Measurements from ENCODE around the gene C2CD4B. TPM values are rescaled to one million over a fixed set of nuclear protein-coding genes. Genes with fewer than 3 reads are reported as not detected.

C2CD4B gene
- total and polyA plus RNA-seq, 10 of the 15 experiments (the other 5 are each of a cell fraction or from before 2014, with no cell fraction given): not detected

DNA sequence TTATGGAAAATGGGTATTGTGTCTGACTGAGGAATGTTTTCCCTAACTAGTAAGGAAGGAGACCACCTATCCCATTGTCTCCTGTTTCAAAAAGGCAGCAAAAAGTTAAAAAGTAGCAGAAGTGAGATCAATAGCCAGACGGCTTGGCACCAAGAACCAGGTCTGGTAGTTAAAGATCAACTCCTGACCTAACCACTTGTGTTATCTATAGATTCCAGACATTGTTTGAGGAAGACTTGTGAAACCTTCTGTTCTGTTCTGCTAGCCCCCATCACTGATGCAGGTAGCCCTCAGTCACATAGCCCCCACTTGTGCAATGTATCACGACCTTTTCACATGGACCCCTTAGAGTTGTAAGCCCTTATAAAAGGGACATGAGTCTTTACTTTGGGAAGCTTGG, 46.3 kb upstream of the C2CD4B start (continued):
- TF ChIP-seq, protein P1, sequence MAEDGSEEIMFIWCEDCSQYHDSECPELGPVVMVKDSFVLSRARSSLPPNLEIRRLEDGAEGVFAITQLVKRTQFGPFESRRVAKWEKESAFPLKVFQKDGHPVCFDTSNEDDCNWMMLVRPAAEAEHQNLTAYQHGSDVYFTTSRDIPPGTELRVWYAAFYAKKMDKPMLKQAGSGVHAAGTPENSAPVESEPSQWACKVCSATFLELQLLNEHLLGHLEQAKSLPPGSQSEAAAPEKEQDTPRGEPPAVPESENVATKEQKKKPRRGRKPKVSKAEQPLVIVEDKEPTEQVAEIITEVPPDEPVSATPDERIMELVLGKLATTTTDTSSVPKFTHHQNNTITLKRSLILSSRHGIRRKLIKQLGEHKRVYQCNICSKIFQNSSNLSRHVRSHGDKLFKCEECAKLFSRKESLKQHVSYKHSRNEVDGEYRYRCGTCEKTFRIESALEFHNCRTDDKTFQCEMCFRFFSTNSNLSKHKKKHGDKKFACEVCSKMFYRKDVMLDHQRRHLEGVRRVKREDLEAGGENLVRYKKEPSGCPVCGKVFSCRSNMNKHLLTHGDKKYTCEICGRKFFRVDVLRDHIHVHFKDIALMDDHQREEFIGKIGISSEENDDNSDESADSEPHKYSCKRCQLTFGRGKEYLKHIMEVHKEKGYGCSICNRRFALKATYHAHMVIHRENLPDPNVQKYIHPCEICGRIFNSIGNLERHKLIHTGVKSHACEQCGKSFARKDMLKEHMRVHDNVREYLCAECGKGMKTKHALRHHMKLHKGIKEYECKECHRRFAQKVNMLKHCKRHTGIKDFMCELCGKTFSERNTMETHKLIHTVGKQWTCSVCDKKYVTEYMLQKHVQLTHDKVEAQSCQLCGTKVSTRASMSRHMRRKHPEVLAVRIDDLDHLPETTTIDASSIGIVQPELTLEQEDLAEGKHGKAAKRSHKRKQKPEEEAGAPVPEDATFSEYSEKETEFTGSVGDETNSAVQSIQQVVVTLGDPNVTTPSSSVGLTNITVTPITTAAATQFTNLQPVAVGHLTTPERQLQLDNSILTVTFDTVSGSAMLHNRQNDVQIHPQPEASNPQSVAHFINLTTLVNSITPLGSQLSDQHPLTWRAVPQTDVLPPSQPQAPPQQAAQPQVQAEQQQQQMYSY (CRISPR knock-in tag; IDR thresholded peaks at IDR 0.05): no peak
- TF ChIP-seq, protein P2, sequence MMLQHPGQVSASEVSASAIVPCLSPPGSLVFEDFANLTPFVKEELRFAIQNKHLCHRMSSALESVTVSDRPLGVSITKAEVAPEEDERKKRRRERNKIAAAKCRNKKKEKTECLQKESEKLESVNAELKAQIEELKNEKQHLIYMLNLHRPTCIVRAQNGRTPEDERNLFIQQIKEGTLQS (IDR thresholded peaks at IDR 0.05; ENCODE audit: borderline replicate concordance, extremely low read depth, low read depth, low read length): no peak
- TF ChIP-seq CHD4 (IDR thresholded peaks at IDR 0.05) (no peak), SIX5 (IDR thresholded peaks at IDR 0.05; ENCODE audit: low read depth, low read length, severe bottlenecking) (no peak), CHD1 (IDR thresholded peaks at IDR 0.05; ENCODE audit: low read depth, low read length) (no peak), MYB (IDR thresholded peaks at IDR 0.05; ENCODE audit: borderline replicate concordance, low read depth, low read length) (no peak), SUPT20H (IDR thresholded peaks at IDR 0.05; ENCODE audit: borderline replicate concordance, control insufficient read depth, low read depth, low read length) (no peak), YBX1 (IDR thresholded peaks at IDR 0.05) (no peak), MXI1 (IDR thresholded peaks at IDR 0.05; ENCODE audit: low read depth, low read length) (no peak), RAD21 (IDR thresholded peaks at IDR 0.05; ENCODE audit: insufficient read depth, low read depth, low read length) (no peak), KDM1A (IDR thresholded peaks at IDR 0.05; ENCODE audit: borderline replicate concordance) (no peak), ZNF207 (IDR thresholded peaks at IDR 0.05; ENCODE audit: borderline replicate concordance) (no peak)
- TF ChIP-seq, protein P3, sequence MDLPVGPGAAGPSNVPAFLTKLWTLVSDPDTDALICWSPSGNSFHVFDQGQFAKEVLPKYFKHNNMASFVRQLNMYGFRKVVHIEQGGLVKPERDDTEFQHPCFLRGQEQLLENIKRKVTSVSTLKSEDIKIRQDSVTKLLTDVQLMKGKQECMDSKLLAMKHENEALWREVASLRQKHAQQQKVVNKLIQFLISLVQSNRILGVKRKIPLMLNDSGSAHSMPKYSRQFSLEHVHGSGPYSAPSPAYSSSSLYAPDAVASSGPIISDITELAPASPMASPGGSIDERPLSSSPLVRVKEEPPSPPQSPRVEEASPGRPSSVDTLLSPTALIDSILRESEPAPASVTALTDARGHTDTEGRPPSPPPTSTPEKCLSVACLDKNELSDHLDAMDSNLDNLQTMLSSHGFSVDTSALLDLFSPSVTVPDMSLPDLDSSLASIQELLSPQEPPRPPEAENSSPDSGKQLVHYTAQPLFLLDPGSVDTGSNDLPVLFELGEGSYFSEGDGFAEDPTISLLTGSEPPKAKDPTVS (IDR thresholded peaks at IDR 0.05; ENCODE audit: low read depth, low read length): no peak
